SK-N-MC (cell line): Measurements from ENCODE around the gene MAEA.

ENCODE experiments used
- EZH2 ChIP-seq: fragments of 200-600 bp; sonication (generic); IDR thresholded peaks from one replicate; pipeline ENCODE4 v1.6.1; 2017; ENCODE audit warnings: antibody characterized with exemption
- FOXP2 ChIP-seq: optimal IDR thresholded peaks from 2 replicates; pipeline ENCODE3; 2011; ENCODE audit warnings: mild to moderate bottlenecking, moderate library complexity; ENCODE audit not compliant: insufficient read depth; ENCODE audit errors: extremely low read length, control extremely low read depth
- POLR2AphosphoS5 ChIP-seq: IDR thresholded peaks from 2 replicates; pipeline ENCODE4 v1.6.1; 2012; ENCODE audit warnings: mild to moderate bottlenecking, low read depth, low read length, borderline replicate concordance

DNA sequence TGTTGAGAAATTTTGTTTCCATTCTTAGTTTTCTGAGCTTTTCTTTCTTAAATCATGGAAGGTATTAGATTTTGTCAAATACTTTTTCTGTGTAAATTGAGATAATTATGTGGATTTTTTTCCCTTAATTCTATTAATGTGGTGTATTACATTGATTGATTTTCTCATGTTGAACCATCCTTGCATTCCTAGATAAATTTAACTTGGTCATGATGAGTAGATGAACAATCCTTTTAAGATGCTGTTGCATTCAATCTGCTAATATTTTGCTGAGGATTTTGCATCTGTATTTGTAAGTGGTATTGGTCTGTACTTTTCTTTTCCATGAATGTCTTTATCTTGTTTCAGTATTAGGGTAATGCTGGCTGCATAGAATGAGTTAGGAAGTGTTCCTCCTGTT, 20.5 kb upstream of the MAEA start:
- no peak for TF ChIP-seq POLR2AphosphoS5
- TF ChIP-seq EZH2 = no peak
- TF ChIP-seq FOXP2 = no peak
